Right atrium auricular region (tissue), 2 donors: ENCODE data around the gene COMMD4. TPM values are rescaled to one million over a fixed set of nuclear protein-coding genes. Genes with fewer than 3 reads are reported as not detected.

Experiments
- DNase-seq: peaks from one replicate; pipeline ENCODE4 v3.0.0-alpha.2; 2019; ENCODE audit warnings: low spot score
- H3K27ac ChIP-seq, 2 donors: fragments of 200-600 bp; sonication (generic); 1 replicate in 1 of 2; 2 replicates in 1 of 2; pipeline ENCODE4 v1.5.1; 2016 to 2019
- H3K27me3 ChIP-seq, 2 donors: fragments of 200-600 bp; sonication (generic); one replicate each; pipeline versions ENCODE4 v1.5.1 to v1.6.0; 2017 to 2019
- H3K36me3 ChIP-seq: fragments of 200-600 bp; sonication (generic); one replicate; pipeline ENCODE4 v1.5.1; 2016
- H3K4me1 ChIP-seq, 2 donors: fragments of 200-600 bp; sonication (generic); one replicate each; pipeline versions ENCODE4 v1.5.1 to v1.6.0; 2017 to 2019
- H3K4me3 ChIP-seq, 2 donors: fragments of 200-600 bp; sonication (generic); 1 replicate in 1 of 2; 2 replicates in 1 of 2; pipeline ENCODE4 v1.5.1; 2017 to 2019; ENCODE audit warnings: mild to moderate bottlenecking in 1 of 2, moderate library complexity in 1 of 2
- H3K9me3 ChIP-seq, 2 donors: fragments of 200-600 bp; sonication (generic); one replicate each; pipeline ENCODE4 v1.5.1; 2019
- CTCF ChIP-seq, 2 donors: fragments of 200-600 bp; sonication (generic); IDR thresholded peaks; one replicate each; pipeline ENCODE4 v1.5.1; 2019; ENCODE audit warnings: antibody characterized with exemption in 2 of 2
- total RNA-seq, 2 donors: library from RNA; depleted of rRNA; stranded (reverse); fragments of >200 nt; gene quantifications; one replicate each; pipeline ENCODE4 v1.1.0, GENCODE V29; 2016

Gene COMMD4
- total RNA-seq, 2 donors from 2014 or later: 47.2 to 52.4 TPM

GRCh38 chr15:75356006-75356405 is 20.1 kb downstream of the COMMD4 start:
- Histone ChIP-seq H3K36me3 (peaks cover 43% of the 10 kb centered on the region), H3K27me3 (no peaks in the 10 kb centered on the region), H3K27ac (no peak overlapping the region), H3K9me3 (no peaks in the 10 kb centered on the region), H3K4me3 (no peak overlapping the region), H3K4me1 (no peaks in the 10 kb centered on the region)
- no peak for TF ChIP-seq CTCF (IDR thresholded peaks at IDR 0.05)
- DNase-seq: no peak

GRCh38 chr15:75356517-75356916 is 20.7 kb downstream of the COMMD4 start:
- H3K27ac ChIP-seq: no peak overlapping the region
- peaks cover 48% of the 10 kb centered on the region for H3K36me3 ChIP-seq
- no peak for TF ChIP-seq CTCF (IDR thresholded peaks at IDR 0.05)
- no peaks in the 10 kb centered on the region for H3K9me3 ChIP-seq
- DNase-seq: no peak
- H3K4me1 ChIP-seq: no peaks in the 10 kb centered on the region
- no peaks in the 10 kb centered on the region for H3K27me3 ChIP-seq
- H3K4me3 ChIP-seq: no peak overlapping the region

DNA sequence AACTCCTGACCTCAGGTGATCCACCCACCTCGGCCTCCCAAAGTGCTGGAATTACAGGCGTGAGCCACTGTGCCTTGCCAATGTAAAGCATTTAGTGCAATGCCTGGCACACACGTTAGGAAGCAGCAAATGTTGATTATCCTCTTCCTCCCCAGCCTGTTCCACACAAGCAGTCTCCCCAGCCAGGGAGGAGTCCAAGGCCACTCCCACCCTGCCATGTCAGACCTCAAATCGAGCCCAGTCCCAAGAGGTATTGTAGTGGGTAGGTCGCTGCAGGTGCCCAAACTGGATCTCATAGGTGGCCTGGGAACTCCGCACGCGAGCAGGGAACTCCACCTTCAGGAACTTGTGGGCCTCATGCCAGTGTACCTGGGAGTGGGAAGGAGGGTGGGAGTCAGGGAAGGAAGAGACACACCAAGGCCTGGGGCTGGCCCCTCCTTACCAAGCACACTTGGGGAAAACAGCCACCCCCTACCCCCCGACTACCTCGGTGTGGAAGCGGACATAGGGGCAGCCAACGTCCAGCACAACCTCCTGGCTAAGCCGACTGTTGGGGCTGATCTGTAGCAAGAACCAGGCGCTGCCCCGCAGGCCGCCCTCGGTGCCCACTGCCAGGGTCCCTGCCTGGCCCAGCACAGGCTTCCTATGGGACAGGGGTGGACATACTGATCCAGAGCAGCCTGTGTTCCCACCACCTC is 22.3 kb downstream of the COMMD4 start:
- Histone ChIP-seq H3K9me3 (no peaks in the 10 kb centered on the region), H3K27me3 (no peaks in the 10 kb centered on the region), H3K4me3 (no peak overlapping the region), H3K36me3 (peaks cover 62% of the 10 kb centered on the region), H3K27ac (no peak overlapping the region), H3K4me1 (no peaks in the 10 kb centered on the region)
- no peak for TF ChIP-seq CTCF (IDR thresholded peaks at IDR 0.05)
- DNase-seq: no peak

- Histone ChIP-seq H3K27me3 (no peaks in the 10 kb centered on the region), H3K4me3 (no peak overlapping the region), H3K9me3 (no peaks in the 10 kb centered on the region), H3K36me3 (peaks cover 70% of the 10 kb centered on the region), H3K27ac (no peak overlapping the region), H3K4me1 (no peaks in the 10 kb centered on the region)
- TF ChIP-seq CTCF (IDR thresholded peaks at IDR 0.05): no peak
- no peak for DNase-seq
Measured at GRCh38 chr15:75358771-75359536, 23.1 kb downstream of the COMMD4 start.

- no peaks in the 10 kb centered on the region for H3K4me1 ChIP-seq
- TF ChIP-seq CTCF (IDR thresholded peaks at IDR 0.05): no peak
- H3K36me3 ChIP-seq: peaks cover 77% of the 10 kb centered on the region
- H3K27ac ChIP-seq: no peak overlapping the region
- no peaks in the 10 kb centered on the region for H3K27me3 ChIP-seq
- no peak overlapping the region for H3K4me3 ChIP-seq
- DNase-seq: no peak
- H3K9me3 ChIP-seq: no peaks in the 10 kb centered on the region
Measured at GRCh38 chr15:75359537-75360250, 23.8 kb downstream of the COMMD4 start.
